Activated CD8-positive, alpha-beta memory T cell treated with anti-CD3 and anti-CD28 coated beads for 1 hour (primary cell): ENCODE measurements around the gene KLHL40.

Source experiments
- DNase-seq, 2 donors: peaks; one replicate each; pipeline ENCODE4 v3.0.0-alpha.2; 2020; ENCODE audit warnings: low read depth in 1 of 2; ENCODE audit errors: extremely low read depth in 1 of 2

KLHL40 gene

GRCh38 chr3:42685363-42685881 is at the start of gene KLHL40:
TSS of gene KLHL40 (plus strand) at chr3:42685537. CDS start at chr3:42685619, 82 bp downstream.
- DNase-seq: no peak

- DNase-seq: no peak
These were observed 48.3 kb upstream of the KLHL40 start for GRCh38 chr3:42637001-42637400.

GRCh38 chr3:42638339-42638842 is 46.9 kb upstream of the KLHL40 start:
- DNase-seq: no peak

GRCh38 chr3:42639192-42639591 is 46.1 kb upstream of the KLHL40 start:
- no peak for DNase-seq

GRCh38 chr3:42640129-42640528 is 45.2 kb upstream of the KLHL40 start:
- no peak for DNase-seq

- DNase-seq: no peak
These were observed 44.5 kb upstream of the KLHL40 start for GRCh38 chr3:42640771-42641370.

- no peak for DNase-seq
These were observed 37.4 kb upstream of the KLHL40 start for GRCh38 chr3:42647821-42648459.

- no peak for DNase-seq
These were observed 36.3 kb upstream of the KLHL40 start for GRCh38 chr3:42649006-42649405.

GRCh38 chr3:42649783-42650182 is 35.6 kb upstream of the KLHL40 start:
- DNase-seq: no peak

- no peak for DNase-seq
These were observed 33.9 kb upstream of the KLHL40 start for GRCh38 chr3:42651248-42652091.

- DNase-seq: no peak
These were observed 33.1 kb upstream of the KLHL40 start for GRCh38 chr3:42652251-42652610.

- DNase-seq: no peak
These were observed 32.6 kb upstream of the KLHL40 start for GRCh38 chr3:42652611-42653302.

- no peak for DNase-seq
These were observed 32.1 kb upstream of the KLHL40 start for GRCh38 chr3:42653303-42653559.

- DNase-seq: no peak
These were observed 31.6 kb upstream of the KLHL40 start, which contains the start of gene ZBTB47 for GRCh38 chr3:42653560-42654330. TSS of gene ZBTB47 (plus strand) at chr3:42653697. CDS start at chr3:42658356, 4,659 bp downstream.

- no peak for DNase-seq
These were observed 30.8 kb upstream of the KLHL40 start for GRCh38 chr3:42654331-42655201.

- no peak for DNase-seq
These were observed 29.9 kb upstream of the KLHL40 start for GRCh38 chr3:42655331-42655888.

- no peak for DNase-seq
These were observed 29.2 kb upstream of the KLHL40 start for GRCh38 chr3:42655980-42656679.
